GM19035 (cell line): ENCODE data around the gene APOA4.
A peak's percentile ranks its signal among the peaks of the same experiment; 100 is the strongest.

Experiments
- ATAC-seq: cut with Tn5 transposase; IDR thresholded peaks from one replicate; pipeline ENCODE4 v1.9.1; 2021; ENCODE audit not compliant: unreplicated experiment

Gene APOA4

DNA sequence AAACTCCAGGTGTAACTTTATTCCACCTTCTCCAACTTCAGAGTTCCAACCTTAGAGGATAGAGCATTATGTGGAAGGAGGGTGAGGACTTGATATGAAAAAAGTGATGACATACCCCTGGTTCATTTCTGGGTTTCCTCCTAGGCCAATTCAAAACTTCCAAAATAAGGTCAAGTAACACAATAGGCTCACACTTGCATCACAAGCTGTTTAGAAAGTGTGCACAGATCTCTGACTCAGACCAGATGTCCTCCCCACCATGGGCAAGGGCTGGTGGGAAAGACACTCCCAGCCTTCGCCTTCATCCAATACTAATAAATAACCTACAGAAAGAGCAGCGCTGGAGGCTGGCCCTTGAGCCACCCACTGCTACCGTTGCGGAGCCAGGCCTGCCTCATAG lies 44.5 kb downstream of the APOA4 start:
- ATAC-seq: no peak

DNA sequence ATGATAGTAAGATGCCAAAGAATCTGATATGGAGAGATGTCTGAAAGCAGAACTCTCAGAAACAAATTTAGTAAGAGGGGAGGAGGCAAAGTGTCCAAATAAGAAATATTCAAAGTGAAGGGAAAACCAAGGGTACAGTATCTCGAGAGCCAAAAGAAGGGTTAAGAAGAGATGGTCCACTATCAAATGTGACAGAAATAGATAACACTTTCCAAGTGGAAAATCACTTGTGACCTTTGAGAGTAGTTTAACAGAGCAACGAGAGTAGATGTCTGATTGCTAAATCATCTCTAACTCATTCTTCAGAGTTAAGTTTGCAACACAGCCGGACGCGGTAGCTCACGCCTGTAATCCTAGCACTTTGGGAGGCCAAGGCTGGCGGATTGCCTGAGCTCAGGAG lies 46.0 kb downstream of the APOA4 start:
- ATAC-seq: no peak

DNA sequence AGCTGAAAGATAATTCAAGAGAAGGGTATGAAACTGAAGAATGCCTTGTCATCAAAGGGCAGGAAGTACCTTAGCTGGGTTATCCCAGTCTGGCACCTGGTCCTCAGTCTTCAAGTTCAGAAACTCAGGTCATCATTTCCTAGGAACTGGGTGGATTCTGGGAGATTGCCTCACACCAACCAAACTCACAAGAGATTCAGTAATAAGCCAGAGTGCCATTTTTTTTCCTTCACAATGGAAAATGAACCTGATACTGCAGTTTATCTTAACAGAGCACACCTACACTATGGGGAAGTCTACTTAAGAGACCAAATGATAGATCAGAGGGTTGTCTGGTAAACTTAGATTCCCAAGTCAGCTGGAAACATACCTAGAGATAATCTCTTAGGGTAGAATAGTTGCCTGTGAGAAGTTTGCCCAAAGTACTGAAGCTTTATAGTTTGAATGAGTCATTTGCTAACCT lies 46.6 kb downstream of the APOA4 start:
- no peak for ATAC-seq

DNA sequence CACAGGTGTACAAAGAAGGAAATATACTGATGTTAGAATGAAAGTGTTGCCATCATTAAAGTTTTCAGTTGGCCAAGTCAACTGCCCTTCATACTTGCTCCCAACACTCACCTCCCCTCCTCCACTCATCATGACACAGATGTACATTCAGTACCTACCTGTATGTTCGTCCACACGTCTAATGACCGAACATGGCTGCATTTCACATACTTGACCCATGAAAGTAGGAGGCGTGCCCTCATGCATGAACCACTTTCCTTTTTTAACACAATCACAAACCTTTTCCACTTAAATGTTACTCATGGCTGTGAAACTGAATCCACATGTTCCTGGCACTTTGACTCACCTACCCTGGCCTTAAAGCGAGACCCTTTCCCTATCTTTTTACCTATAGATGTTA lies 47.1 kb downstream of the APOA4 start:
- ATAC-seq: no peak

DNA sequence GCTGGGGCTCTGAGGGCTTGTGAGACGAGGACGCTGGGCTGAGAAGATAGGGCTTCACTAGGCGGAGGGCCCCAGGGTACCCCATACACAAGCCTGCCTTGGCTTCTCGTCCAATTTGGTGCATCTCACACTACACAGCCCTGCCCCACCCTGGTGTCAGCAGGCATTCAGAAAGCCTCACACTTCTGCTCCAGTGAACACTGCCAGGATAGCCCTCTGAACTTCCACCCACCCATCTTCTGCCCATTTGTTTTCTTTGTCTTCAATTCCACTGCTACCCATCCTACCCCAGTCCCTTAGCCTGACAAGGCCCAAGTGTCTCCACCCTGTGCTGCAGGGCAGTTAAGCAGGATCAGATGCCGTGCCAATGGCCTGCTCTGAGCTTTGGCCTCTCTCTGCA lies 48.4 kb downstream of the APOA4 start:
- ATAC-seq: no peak

DNA sequence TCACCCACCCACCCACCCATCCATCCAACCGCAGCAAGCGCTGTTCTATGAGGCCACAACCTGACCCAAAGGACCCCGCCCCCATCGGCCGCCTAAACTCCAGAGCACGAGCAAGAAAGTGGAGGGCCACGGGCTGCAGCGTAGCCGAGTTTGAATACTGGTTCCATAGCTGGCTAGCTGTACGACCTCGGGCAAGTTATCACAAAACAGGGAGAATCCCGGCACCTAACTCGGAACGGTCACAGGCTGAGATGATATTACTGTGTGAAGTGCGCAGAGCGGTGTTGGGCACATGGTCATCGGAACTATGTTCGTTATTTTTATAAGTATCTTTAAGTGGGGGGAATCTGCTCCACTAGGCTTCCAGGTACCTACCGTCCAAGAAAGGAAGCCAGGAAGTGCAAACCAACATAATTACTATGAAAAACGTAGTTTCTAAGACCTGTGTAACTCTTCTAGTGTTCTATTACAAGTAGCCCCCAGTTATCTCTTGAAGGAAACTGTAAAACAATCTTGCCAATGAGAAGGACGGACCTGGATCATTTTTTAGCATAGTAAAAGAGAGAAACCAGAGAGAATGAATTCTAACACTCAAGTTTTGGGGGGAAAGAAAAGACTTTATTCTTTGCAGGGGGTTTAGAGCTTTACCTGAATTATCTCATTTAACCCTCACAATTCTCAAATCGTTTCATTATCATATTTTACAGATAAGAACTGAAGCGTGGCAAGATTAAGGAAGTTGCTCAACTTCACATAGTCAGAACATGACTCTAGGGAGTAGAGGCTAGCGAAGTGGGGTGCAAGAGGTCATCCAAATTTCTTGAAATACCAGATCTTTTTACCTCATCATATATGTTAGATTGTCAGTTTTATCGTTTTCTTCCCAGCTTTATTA lies 49.7 kb downstream of the APOA4 start:
- ATAC-seq: peak; percentile 17

DNA sequence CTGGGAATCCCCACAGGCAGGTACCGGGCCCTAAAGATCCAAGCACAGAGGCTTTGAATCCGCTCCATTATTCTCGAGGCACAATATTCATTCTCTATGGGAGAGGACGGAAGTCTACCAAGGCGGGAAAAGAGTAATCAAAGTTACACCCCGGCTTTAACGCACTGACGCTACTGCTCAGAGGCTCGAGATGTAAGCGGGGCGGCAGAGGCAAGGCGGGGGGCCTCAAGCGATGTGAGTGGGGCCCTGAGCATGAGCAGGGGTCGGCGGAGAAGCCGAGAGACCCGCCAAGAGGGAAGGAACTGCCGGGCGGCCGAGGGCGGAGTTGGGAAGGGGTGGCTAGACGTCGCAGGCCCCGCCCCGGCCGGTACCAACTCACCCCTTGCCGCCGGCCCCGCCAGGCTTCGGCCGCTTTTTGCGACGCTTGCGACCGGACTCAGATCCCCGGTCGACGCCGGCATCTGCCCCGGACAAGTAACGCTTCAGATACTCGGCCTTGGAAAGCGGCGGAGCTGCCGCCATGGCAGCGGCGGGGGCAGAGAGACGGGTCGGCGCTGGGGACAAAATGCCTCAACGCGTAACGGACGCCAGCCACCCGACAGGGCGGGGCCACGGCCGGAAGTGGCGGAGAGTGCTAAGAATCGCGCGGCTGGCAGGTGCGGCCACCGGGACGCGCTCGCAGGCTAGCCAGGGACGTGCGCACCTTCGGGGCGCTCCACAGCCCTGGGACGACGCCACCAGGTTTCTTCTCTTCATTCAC lies 50.5 kb downstream of the APOA4 start, which contains the start of gene BUD13:
Gene BUD13, minus strand, starts transcription at position 545 of the 760 bp plus-strand sequence. Its CDS starts 23 bp downstream, at position 522.
- peak; percentile 91 for ATAC-seq

DNA sequence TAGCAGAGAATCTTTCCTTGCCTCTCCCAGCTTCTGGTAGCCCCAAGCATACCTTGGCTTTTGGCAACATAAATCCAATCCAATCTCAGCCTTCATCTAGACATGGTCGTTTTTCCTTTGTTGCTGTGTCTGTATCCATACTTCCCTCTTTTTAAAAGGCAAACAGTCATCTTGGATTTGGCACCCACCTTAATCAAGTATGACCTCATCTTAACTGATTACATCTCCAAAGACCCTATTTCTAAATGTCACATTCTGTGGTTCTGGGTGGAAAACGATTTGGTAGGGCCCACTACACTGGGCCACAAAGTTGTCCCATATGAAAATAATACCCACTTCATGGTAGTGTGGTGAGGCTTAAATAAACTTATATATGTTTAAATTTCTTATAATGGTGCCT lies 51.2 kb downstream of the APOA4 start:
- ATAC-seq: no peak
